Ovary (tissue), 3 donors: Measurements from ENCODE around the gene SLC12A9.

Source experiments
- CTCF ChIP-seq, 3 donors: fragments of 450-650 bp in 2 of 3; fragments of 200-600 bp in 1 of 3; IDR thresholded peaks; one replicate each; pipeline versions ENCODE4 v1.5.1 to v1.8.0; 2016 to 2022; ENCODE audit warnings: antibody characterized with exemption in 3 of 3, mild to moderate bottlenecking in 1 of 3
- EP300 ChIP-seq: sonication (generic); formaldehyde crosslinking; IDR thresholded peaks from one replicate; pipeline ENCODE4 v1.6.1; 2017; ENCODE audit warnings: antibody characterized with exemption
- POLR2A ChIP-seq: fragments of 450-650 bp; IDR thresholded peaks from one replicate; pipeline ENCODE4 v1.6.1; 2017; ENCODE audit warnings: antibody characterized with exemption, mild to moderate bottlenecking, moderate library complexity
- donor health status: DM: no; HTN: no; CAD: no.

- TF ChIP-seq CTCF (IDR thresholded peaks at IDR 0.05) (no peak), EP300 (no peak), POLR2A (no peak)
Measured at GRCh38 chr7:100895701-100895955, 43.1 kb downstream of the SLC12A9 start, which contains the start of gene ACHE.
